Type B pancreatic cell (in vitro differentiated cells): ENCODE data around the gene CWC25. TPM values are rescaled to one million over a fixed set of nuclear protein-coding genes. Genes with fewer than 3 reads are reported as not detected.
A peak's percentile ranks its signal among the peaks of the same experiment; 100 is the strongest.

Experiments
- DNase-seq: peaks from one replicate; pipeline ENCODE4 v3.0.0; 2021; ENCODE audit warnings: mixed read lengths; ENCODE audit not compliant: unreplicated experiment; ENCODE audit errors: extremely low spot score
- H3K27ac Mint-ChIP-seq: 2 replicates; pipeline ENCODE4 v1.8.0; 2021; ENCODE audit warnings: mild to moderate bottlenecking, mixed read lengths
- H3K27me3 Mint-ChIP-seq: 2 replicates; pipeline ENCODE4 v1.8.0; 2021; ENCODE audit warnings: mixed read lengths
- H3K36me3 Mint-ChIP-seq: 2 replicates; pipeline ENCODE4 v1.8.0; 2021; ENCODE audit warnings: mixed read lengths
- H3K4me1 Mint-ChIP-seq: one replicate; pipeline ENCODE4 v1.8.0; 2021; ENCODE audit warnings: mixed read lengths; ENCODE audit not compliant: unreplicated experiment
- H3K4me3 Mint-ChIP-seq: 2 replicates; pipeline ENCODE4 v1.8.0; 2021; ENCODE audit warnings: mild to moderate bottlenecking, mixed read lengths
- H3K9me3 Mint-ChIP-seq: 2 replicates; pipeline ENCODE4 v1.8.0; 2021; ENCODE audit warnings: mixed read lengths
- total RNA-seq: library from RNA; stranded (reverse); gene quantifications from 2 replicates; pipeline ENCODE4 v1.2.1, GENCODE V29; 2021; ENCODE audit warnings: low replicate concordance
- TF ChIP-seq, protein P1 (sequence below): fragments of 200-600 bp; sonication (generic); conservative IDR thresholded peaks from 2 replicates; pipeline ENCODE4 v1.5.0; 2021; ENCODE audit warnings: antibody characterized with exemption, mild to moderate bottlenecking

CWC25 gene
- total RNA-seq, 1 donor from 2014 or later = 17.7 TPM

- H3K4me3 Mint-ChIP-seq = no peak overlapping the region
- peaks cover 54% of the 10 kb centered on the region for H3K36me3 Mint-ChIP-seq
- H3K9me3 Mint-ChIP-seq = no peaks in the 10 kb centered on the region
Measured at GRCh38 chr17:38848557-38848891, 23.4 kb upstream of the CWC25 start.

GRCh38 chr17:38844261-38844757 lies 19.2 kb upstream of the CWC25 start:
- no peaks in the 10 kb centered on the region for H3K27me3 Mint-ChIP-seq
- H3K4me3 Mint-ChIP-seq = no peak overlapping the region
- H3K4me1 Mint-ChIP-seq = peaks cover 4% of the 10 kb centered on the region
- H3K36me3 Mint-ChIP-seq = peaks cover 15% of the 10 kb centered on the region
- DNase-seq = no peak
- H3K27ac Mint-ChIP-seq = no peak overlapping the region
- TF ChIP-seq, protein P1, sequence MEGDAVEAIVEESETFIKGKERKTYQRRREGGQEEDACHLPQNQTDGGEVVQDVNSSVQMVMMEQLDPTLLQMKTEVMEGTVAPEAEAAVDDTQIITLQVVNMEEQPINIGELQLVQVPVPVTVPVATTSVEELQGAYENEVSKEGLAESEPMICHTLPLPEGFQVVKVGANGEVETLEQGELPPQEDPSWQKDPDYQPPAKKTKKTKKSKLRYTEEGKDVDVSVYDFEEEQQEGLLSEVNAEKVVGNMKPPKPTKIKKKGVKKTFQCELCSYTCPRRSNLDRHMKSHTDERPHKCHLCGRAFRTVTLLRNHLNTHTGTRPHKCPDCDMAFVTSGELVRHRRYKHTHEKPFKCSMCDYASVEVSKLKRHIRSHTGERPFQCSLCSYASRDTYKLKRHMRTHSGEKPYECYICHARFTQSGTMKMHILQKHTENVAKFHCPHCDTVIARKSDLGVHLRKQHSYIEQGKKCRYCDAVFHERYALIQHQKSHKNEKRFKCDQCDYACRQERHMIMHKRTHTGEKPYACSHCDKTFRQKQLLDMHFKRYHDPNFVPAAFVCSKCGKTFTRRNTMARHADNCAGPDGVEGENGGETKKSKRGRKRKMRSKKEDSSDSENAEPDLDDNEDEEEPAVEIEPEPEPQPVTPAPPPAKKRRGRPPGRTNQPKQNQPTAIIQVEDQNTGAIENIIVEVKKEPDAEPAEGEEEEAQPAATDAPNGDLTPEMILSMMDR = no peak
- no peaks in the 10 kb centered on the region for H3K9me3 Mint-ChIP-seq

More at GRCh38 chr17:38848557-38848891, 23.4 kb upstream of the CWC25 start:
- Mint-ChIP-seq H3K27ac (no peak overlapping the region), H3K4me1 (peaks cover 29% of the 10 kb centered on the region), H3K27me3 (no peaks in the 10 kb centered on the region)
- DNase-seq = no peak
- TF ChIP-seq, protein P1 = no peak

DNA sequence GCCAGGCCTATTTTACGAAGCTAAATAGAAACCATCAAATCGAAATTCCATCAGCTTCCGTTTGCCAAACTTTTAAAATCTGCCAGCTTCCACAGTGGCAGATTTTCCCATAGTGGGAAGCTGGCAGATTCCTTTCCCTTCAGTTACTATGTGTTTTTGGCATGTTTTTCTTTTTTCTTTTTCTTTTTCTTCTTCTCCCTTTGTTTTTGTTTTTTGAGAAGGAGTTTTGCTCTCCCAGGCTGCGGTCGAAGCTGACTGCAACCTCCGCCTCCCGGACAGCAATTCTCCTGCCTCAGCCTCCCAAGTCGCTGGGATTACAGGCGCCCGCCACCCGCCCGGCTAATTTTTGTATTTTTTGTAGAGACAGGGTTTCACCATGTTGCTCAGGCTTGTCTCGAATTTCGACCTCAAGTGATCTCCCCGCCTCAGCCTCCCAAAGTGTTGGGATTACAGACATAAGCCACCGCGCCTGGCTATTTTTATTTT lies 684 bp upstream of the CWC25 start:
- H3K27me3 Mint-ChIP-seq = peaks cover 12% of the 10 kb centered on the region
- no peaks in the 10 kb centered on the region for H3K9me3 Mint-ChIP-seq
- peak overlapping the region; percentile 100 for H3K4me3 Mint-ChIP-seq
- TF ChIP-seq, protein P1 = no peak
- peaks cover 23% of the 10 kb centered on the region for H3K4me1 Mint-ChIP-seq
- no peaks in the 10 kb centered on the region for H3K36me3 Mint-ChIP-seq
- no peak for DNase-seq
- H3K27ac Mint-ChIP-seq = peak overlapping the region; percentile 100

DNA sequence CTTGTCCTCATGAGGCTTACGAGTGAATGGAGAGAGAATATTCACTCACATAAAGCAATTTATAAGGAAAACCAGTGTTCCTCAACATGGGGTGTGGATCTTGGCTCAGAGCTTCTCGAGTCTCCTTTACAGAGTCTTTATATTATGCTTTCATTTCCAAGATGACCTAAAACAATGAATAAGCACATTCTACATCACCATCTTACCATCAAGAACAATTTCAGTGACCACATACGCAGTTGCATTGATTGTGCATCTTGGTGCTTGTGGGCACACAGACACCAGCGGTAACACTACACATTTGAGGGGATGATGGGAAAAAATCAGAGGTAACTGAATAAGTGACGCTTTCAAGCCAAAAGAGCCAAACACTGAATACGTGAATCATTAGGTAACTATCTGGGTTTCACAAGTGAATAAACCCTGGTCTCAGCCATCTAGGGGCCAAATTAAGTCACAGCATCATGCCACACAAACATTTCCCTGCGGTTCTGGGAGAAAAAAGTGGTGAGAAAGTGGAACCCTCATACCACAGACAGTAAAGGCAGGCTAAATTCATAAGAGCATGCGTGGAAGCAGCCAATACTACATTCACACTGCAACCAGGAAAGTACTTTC lies 9.4 kb downstream of the CWC25 start:
- DNase-seq = no peak
- no peaks in the 10 kb centered on the region for H3K27me3 Mint-ChIP-seq
- no peaks in the 10 kb centered on the region for H3K4me1 Mint-ChIP-seq
- TF ChIP-seq, protein P1 = peak; percentile 45
- no peak overlapping the region for H3K27ac Mint-ChIP-seq
- peaks cover 17% of the 10 kb centered on the region for H3K36me3 Mint-ChIP-seq
- H3K4me3 Mint-ChIP-seq = no peak overlapping the region
- no peaks in the 10 kb centered on the region for H3K9me3 Mint-ChIP-seq

- H3K9me3 Mint-ChIP-seq = no peaks in the 10 kb centered on the region
- H3K4me1 Mint-ChIP-seq = no peaks in the 10 kb centered on the region
- H3K4me3 Mint-ChIP-seq = no peak overlapping the region
- no peak for DNase-seq
- H3K36me3 Mint-ChIP-seq = peaks cover 16% of the 10 kb centered on the region
- no peaks in the 10 kb centered on the region for H3K27me3 Mint-ChIP-seq
- H3K27ac Mint-ChIP-seq = no peak overlapping the region
- TF ChIP-seq, protein P1 = no peak
Measured at GRCh38 chr17:38809828-38810227, 15.3 kb downstream of the CWC25 start.
